ENCODE data around the gene DCDC2. TPM values are rescaled to one million over a fixed set of nuclear protein-coding genes. Genes with fewer than 3 reads are reported as not detected.
A peak's percentile ranks its signal among the peaks of the same experiment; 100 is the strongest.

DCDC2 gene
- total and polyA plus RNA-seq, 2 donors (not counting 1 experiment from before 2014, with no cell fraction given): not detected

GRCh38 chr6:24358219-24358821 is 461 bp upstream of the DCDC2 start:
- H3K27ac Mint-ChIP-seq: no peak overlapping the region
- peaks cover 16% of the 10 kb centered on the region for H3K27me3 Mint-ChIP-seq

More at GRCh38 chr6:24358219-24358821, 461 bp upstream of the DCDC2 start:
- DNase-seq (no peak), ATAC-seq (ENCODE audit: low read depth) (no peak)
- no peak for TF ChIP-seq EZH2 (IDR thresholded peaks at IDR 0.05; ENCODE audit: borderline replicate concordance, insufficient read depth, low read depth, low read length, poor library complexity, severe bottlenecking)
- TF ChIP-seq CTCF (IDR thresholded peaks at IDR 0.05): no peak
- Histone ChIP-seq H3K9ac (ENCODE audit: low read length) (peak overlapping the region; percentile 51), H3K4me3 (ENCODE audit: control extremely low read depth in 1 of 5, extremely low read depth in 1 of 5, insufficient read depth in 1 of 5, low read depth in 2 of 5, low read length in 4 of 5) (peak overlapping the region; percentile 21 to 45 (median 39)), H3K9me3 (ENCODE audit: control extremely low read depth in 1 of 3, control insufficient read depth in 2 of 3, insufficient read depth in 1 of 3, low read length in 2 of 3) (peaks cover 0 to 12% (median 0%) of the 10 kb centered on the region in 3 donors), H3K27me3 (replicated peaks in 1 of 4; ENCODE audit: control extremely low read depth in 1 of 4, control insufficient read depth in 3 of 4, insufficient read depth in 4 of 4, low read length in 3 of 4) (peaks cover 0 to 14% (median 4%) of the 10 kb centered on the region in 4 experiments), H3K27ac (ENCODE audit: low read length in 2 of 2) (no peak overlapping the region), H3K4me1 (ENCODE audit: control insufficient read depth in 2 of 2, insufficient read depth in 2 of 2, low read length in 2 of 2) (peaks cover 9 to 23% of the 10 kb centered on the region in 2 donors), H2AFZ (ENCODE audit: insufficient read depth, low read depth, low read length, poor library complexity, severe bottlenecking) (peak overlapping the region; percentile 76), H4K20me1 (ENCODE audit: control insufficient read depth, insufficient read depth, low read length, poor library complexity, severe bottlenecking) (no peaks in the 10 kb centered on the region), H3K36me3 (replicated peaks in 1 of 2; ENCODE audit: control extremely low read depth in 1 of 2, control insufficient read depth in 1 of 2, extremely low read depth in 1 of 2, insufficient read depth in 2 of 2, low read length in 1 of 2) (no peaks in the 10 kb centered on the region), H3K79me2 (ENCODE audit: control insufficient read depth, insufficient read depth, low read length) (no peaks in the 10 kb centered on the region), H3K4me2 (replicated peaks; ENCODE audit: low read depth, low read length, poor library complexity, severe bottlenecking) (peak overlapping the region; percentile 71)
- ChIA-PET CTCF (no interaction called here), POLR2A (no interaction called here)
- Mint-ChIP-seq H3K9me3 (ENCODE audit: insufficient read depth) (no peaks in the 10 kb centered on the region), H3K4me3 (peak overlapping the region; percentile 86), H3K4me1 (peaks cover 26% of the 10 kb centered on the region)
- 42% methylated on average over 6 of the region's 12 CpGs for WGBS (ENCODE audit: insufficient coverage)
- intact Hi-C loops (cut with micrococcal nuclease): no loop called here
